PFSK-1 (cell line): ENCODE results near the gene FAM168B.

ENCODE experiments used
- FOXP2 ChIP-seq: optimal IDR thresholded peaks from 2 replicates; pipeline ENCODE3; 2011; ENCODE audit warnings: borderline replicate concordance, control low read depth, inconsistent platforms; ENCODE audit not compliant: insufficient read depth; ENCODE audit errors: extremely low read length, extremely low read depth
- POLR2AphosphoS5 ChIP-seq: IDR thresholded peaks from 2 replicates; pipeline ENCODE4 v1.6.1; 2012; ENCODE audit warnings: low read depth, mild to moderate bottlenecking, control low read depth, low read length, moderate library complexity
- REST ChIP-seq, 2 experiments: IDR thresholded peaks; 2 replicates each; pipeline versions ENCODE4 v1.6.1 to v1.8.0; 2011 to 2012; ENCODE audit warnings: low read depth in 2 of 2, low read length in 2 of 2, control low read depth in 1 of 2, inconsistent platforms in 1 of 2, mild to moderate bottlenecking in 1 of 2, moderate library complexity in 1 of 2; ENCODE audit not compliant: insufficient read depth in 1 of 2
- SIN3A ChIP-seq: IDR thresholded peaks from 2 replicates; pipeline ENCODE4 v1.6.1; 2012; ENCODE audit warnings: mild to moderate bottlenecking, low read length, moderate library complexity, borderline replicate concordance; ENCODE audit not compliant: insufficient read depth
- TAF1 ChIP-seq: IDR thresholded peaks from 2 replicates; pipeline ENCODE4 v1.6.1; 2012; ENCODE audit warnings: low read length, control low read depth, borderline replicate concordance; ENCODE audit not compliant: insufficient read depth

- TF ChIP-seq POLR2AphosphoS5 (no peak), SIN3A (no peak), TAF1 (no peak), REST (IDR thresholded peaks at IDR 0.05; ENCODE audit: insufficient read depth in 1 of 2, low read depth in 2 of 2, low read length in 2 of 2) (no peak), FOXP2 (no peak)
These were observed 37.8 kb downstream of the FAM168B start for GRCh38 chr2:131055169-131056065.
